Gastroesophageal sphincter (tissue), 3 donors: Measurements from ENCODE around the gene CORO6.

Experiments
- POLR2A ChIP-seq, 2 donors: fragments of 450-650 bp; IDR thresholded peaks; one replicate each; pipeline ENCODE4 v1.6.1; 2017; ENCODE audit warnings: antibody characterized with exemption in 2 of 2, mild to moderate bottlenecking in 2 of 2, moderate library complexity in 1 of 2
- POLR2AphosphoS5 ChIP-seq: sonication (generic); formaldehyde crosslinking; IDR thresholded peaks from one replicate; pipeline ENCODE4 v1.6.1; 2017; ENCODE audit warnings: antibody characterized with exemption
- TF ChIP-seq, protein P1 (sequence below), 4 experiments: fragments of 200-600 bp in 2 of 4; fragments of 450-650 bp in 2 of 4; sonication (generic) in 1 of 4; IDR thresholded peaks; one replicate each; pipeline ENCODE4 v1.5.1; 2017 to 2019; ENCODE audit warnings: antibody characterized with exemption in 4 of 4, mild to moderate bottlenecking in 2 of 4, moderate library complexity in 2 of 4

DNA sequence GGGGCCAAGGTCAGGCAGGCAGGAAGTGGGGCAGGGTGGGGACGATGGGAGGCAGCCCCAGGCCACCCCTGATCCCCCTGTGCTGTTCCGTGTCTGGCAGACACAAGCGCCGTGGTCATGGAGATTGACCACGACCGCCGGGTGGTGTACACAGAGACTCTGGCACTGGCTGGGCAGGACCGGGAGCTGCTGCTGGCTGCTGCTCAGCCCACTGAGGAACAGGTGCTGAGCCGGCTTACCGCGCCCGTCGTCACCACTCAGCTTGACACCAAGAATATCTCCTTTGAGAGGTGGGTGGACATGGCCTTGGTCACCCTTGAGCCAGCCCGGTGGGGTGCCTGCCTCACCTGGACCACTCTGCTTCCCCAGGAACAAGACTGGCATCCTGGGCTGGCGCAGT, 13.7 kb downstream of the CORO6 start:
- TF ChIP-seq, protein P1, sequence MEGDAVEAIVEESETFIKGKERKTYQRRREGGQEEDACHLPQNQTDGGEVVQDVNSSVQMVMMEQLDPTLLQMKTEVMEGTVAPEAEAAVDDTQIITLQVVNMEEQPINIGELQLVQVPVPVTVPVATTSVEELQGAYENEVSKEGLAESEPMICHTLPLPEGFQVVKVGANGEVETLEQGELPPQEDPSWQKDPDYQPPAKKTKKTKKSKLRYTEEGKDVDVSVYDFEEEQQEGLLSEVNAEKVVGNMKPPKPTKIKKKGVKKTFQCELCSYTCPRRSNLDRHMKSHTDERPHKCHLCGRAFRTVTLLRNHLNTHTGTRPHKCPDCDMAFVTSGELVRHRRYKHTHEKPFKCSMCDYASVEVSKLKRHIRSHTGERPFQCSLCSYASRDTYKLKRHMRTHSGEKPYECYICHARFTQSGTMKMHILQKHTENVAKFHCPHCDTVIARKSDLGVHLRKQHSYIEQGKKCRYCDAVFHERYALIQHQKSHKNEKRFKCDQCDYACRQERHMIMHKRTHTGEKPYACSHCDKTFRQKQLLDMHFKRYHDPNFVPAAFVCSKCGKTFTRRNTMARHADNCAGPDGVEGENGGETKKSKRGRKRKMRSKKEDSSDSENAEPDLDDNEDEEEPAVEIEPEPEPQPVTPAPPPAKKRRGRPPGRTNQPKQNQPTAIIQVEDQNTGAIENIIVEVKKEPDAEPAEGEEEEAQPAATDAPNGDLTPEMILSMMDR (IDR thresholded peaks at IDR 0.05), result no peak
- TF ChIP-seq POLR2AphosphoS5 (no peak), POLR2A (IDR thresholded peaks at IDR 0.05) (no peak)
